ENCODE measurements around the gene PGS1. TPM values are rescaled to one million over a fixed set of nuclear protein-coding genes. Genes with fewer than 3 reads are reported as not detected.

Gene PGS1
- total RNA-seq, 1 donor from 2014 or later: 85.5 TPM

DNA sequence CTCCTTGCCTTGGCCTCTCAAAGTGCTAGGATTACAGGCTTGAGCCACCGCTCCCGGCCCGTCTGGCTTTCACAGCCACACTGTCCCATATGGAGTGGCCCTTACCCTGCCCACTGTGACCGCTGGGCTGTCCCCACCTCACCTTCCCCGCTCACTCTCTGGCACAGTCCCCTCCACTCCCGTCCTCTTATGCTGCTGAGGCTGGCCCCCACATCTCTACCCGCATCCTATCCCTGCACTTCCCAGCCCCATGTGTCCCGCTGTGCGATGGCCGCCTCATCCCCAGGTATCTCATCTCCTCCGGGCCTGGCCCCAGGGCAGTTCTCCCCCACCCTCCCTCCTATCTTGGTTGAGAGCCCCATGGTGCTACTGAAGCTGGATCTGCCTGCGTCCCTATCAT is 93.2 kb downstream of the PGS1 start:
- Mint-ChIP-seq H3K27me3 (ENCODE audit: unreplicated experiment) (no peaks in the 10 kb centered on the region), H3K4me1 (ENCODE audit: unreplicated experiment) (no peaks in the 10 kb centered on the region), H3K36me3 (ENCODE audit: low read depth, unreplicated experiment) (no peaks in the 10 kb centered on the region), H3K4me3 (ENCODE audit: unreplicated experiment) (no peak overlapping the region), H3K27ac (ENCODE audit: unreplicated experiment) (no peak overlapping the region), H3K9me3 (ENCODE audit: unreplicated experiment) (no peaks in the 10 kb centered on the region)
- DNase-seq (ENCODE audit: low spot score): no peak
- TF ChIP-seq, protein P1, sequence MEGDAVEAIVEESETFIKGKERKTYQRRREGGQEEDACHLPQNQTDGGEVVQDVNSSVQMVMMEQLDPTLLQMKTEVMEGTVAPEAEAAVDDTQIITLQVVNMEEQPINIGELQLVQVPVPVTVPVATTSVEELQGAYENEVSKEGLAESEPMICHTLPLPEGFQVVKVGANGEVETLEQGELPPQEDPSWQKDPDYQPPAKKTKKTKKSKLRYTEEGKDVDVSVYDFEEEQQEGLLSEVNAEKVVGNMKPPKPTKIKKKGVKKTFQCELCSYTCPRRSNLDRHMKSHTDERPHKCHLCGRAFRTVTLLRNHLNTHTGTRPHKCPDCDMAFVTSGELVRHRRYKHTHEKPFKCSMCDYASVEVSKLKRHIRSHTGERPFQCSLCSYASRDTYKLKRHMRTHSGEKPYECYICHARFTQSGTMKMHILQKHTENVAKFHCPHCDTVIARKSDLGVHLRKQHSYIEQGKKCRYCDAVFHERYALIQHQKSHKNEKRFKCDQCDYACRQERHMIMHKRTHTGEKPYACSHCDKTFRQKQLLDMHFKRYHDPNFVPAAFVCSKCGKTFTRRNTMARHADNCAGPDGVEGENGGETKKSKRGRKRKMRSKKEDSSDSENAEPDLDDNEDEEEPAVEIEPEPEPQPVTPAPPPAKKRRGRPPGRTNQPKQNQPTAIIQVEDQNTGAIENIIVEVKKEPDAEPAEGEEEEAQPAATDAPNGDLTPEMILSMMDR (IDR thresholded peaks at IDR 0.05; ENCODE audit: unreplicated experiment): no peak

DNA sequence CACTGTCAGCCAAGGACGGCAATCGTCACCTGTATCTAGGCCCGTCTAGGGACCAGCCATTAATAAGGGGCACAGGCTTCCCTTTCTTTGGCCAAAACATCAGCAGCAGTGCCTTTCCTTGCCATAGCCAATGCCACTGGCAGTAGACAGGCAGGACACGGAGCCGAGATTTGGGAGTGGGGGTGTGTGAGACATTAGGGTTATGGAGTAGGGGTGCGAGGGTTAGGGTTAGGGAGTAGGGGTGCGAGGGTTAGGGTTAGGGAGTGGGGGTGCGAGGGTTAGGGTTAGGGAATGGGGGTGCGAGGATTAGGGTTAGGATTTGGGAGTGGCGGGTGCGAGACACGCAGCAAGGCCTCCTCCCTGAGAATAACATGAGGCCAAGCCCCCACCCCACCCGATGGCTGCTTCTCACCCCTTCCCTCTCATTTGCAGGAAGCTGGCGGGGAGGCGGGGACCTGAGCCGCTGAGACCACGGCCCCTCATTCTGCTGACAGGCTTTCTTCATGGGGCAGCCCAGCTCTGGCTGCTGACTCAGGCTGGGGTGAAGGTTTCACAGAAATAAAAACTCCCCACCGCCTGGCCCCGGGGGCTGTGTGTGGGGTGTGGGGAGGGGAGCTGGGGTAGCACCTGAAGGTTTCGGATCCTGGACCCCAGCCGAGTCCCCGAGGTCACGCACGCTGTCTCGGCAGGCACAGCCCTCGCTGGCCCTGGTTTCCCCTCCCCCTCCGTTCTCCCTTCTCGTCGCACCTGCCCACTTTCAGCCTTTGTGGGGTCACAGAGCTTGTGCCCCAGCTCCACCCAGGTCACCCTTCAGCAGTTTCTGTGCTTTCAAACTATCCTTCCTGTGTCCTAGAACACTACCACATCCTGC is 93.8 kb downstream of the PGS1 start:
- Mint-ChIP-seq H3K36me3 (ENCODE audit: low read depth, unreplicated experiment) (no peaks in the 10 kb centered on the region), H3K27ac (ENCODE audit: unreplicated experiment) (no peak overlapping the region), H3K9me3 (ENCODE audit: unreplicated experiment) (no peaks in the 10 kb centered on the region), H3K27me3 (ENCODE audit: unreplicated experiment) (no peaks in the 10 kb centered on the region), H3K4me1 (ENCODE audit: unreplicated experiment) (no peaks in the 10 kb centered on the region), H3K4me3 (ENCODE audit: unreplicated experiment) (no peak overlapping the region)
- no peak for DNase-seq (ENCODE audit: low spot score)
- TF ChIP-seq, protein P1 (IDR thresholded peaks at IDR 0.05; ENCODE audit: unreplicated experiment): no peak

DNA sequence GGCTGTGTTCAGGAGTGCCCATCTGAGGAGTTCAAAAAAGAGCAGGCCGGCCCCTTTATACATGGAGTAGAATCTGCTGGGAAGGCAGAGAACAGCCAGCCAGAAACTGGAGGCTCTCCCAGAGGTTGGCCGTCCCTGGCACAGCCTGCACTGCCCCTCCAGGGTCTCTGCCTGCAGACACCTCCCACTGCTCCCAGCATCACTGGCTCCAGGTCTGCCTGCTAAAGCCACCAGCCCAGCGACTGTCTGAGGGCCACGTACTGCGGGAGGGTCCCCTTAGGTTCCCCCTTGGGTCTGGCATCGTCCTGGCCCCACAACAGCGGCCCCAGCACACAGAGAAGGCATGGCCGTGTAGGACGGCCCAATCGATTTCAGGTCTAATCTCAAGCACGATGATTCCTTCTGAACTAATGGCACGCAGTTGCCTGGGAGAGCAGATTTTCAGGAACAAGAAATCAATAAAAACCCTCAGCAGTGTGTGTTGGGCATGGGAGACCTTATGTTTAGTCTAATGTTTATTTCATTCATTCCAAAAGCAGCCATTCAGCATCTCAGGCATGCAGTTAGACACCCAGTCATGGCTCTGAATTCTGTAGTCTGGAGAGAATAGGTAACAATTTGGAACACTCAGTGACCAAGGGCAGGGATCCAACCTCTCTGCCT is 95.6 kb downstream of the PGS1 start:
- no peak overlapping the region for H3K27ac Mint-ChIP-seq (ENCODE audit: unreplicated experiment)
- H3K4me1 Mint-ChIP-seq (ENCODE audit: unreplicated experiment): no peaks in the 10 kb centered on the region

More for the DNA sequence above, 95.6 kb downstream of the PGS1 start:
- no peak overlapping the region for H3K4me3 Mint-ChIP-seq (ENCODE audit: unreplicated experiment)
- H3K27me3 Mint-ChIP-seq (ENCODE audit: unreplicated experiment): no peaks in the 10 kb centered on the region
- H3K9me3 Mint-ChIP-seq (ENCODE audit: unreplicated experiment): no peaks in the 10 kb centered on the region
- no peaks in the 10 kb centered on the region for H3K36me3 Mint-ChIP-seq (ENCODE audit: low read depth, unreplicated experiment)
- no peak for DNase-seq (ENCODE audit: low spot score)
- TF ChIP-seq, protein P1 (IDR thresholded peaks at IDR 0.05; ENCODE audit: unreplicated experiment): no peak

Other genes starting within 250 kb of the PGS1 start
- gene TMC6, start 249.9 kb upstream of the PGS1 start, total RNA-seq (ENCODE audit: unreplicated experiment): 292 TPM
- gene TMC8, start 247.9 kb upstream of the PGS1 start, total RNA-seq (ENCODE audit: unreplicated experiment): 55.8 TPM
- gene C17orf99, start 232.3 kb upstream of the PGS1 start, total RNA-seq (ENCODE audit: unreplicated experiment): not detected
- 72.6 TPM for gene SYNGR2, start 210.1 kb upstream of the PGS1 start, total RNA-seq (ENCODE audit: unreplicated experiment)
- 23.8 TPM for gene TK1, start 191.6 kb upstream of the PGS1 start, total RNA-seq (ENCODE audit: unreplicated experiment)
- 135 TPM for gene AFMID, start 191.3 kb upstream of the PGS1 start, total RNA-seq (ENCODE audit: unreplicated experiment)
- 22.0 TPM for gene BIRC5, start 164.4 kb upstream of the PGS1 start, total RNA-seq (ENCODE audit: unreplicated experiment)
- 21.1 TPM for gene TMEM235, start 147.0 kb upstream of the PGS1 start, total RNA-seq (ENCODE audit: unreplicated experiment)
- 30.2 TPM for gene SOCS3, start 18.6 kb upstream of the PGS1 start, total RNA-seq (ENCODE audit: unreplicated experiment)
- gene DNAH17, start 198.7 kb downstream of the PGS1 start, total RNA-seq (ENCODE audit: unreplicated experiment): 1.0 TPM

Data from endothelial cell (in vitro differentiated cells).